HEK293 (cell line): ENCODE data around the gene PKP2.

Source experiments
- EGR2 ChIP-seq: fragments of 450-650 bp; formaldehyde crosslinking; IDR thresholded peaks from 2 replicates; pipeline ENCODE4 v1.5.1; 2016; ENCODE audit warnings: low read depth, missing biosample characterization, missing genetic modification characterization
- GLI2 ChIP-seq: fragments of 450-650 bp; formaldehyde crosslinking; IDR thresholded peaks from 2 replicates; pipeline ENCODE4; 2017; ENCODE audit warnings: missing biosample characterization, missing genetic modification characterization, low read depth, borderline replicate concordance
- INSM2 ChIP-seq: fragments of 450-650 bp; formaldehyde crosslinking; IDR thresholded peaks from 2 replicates; pipeline ENCODE4 v1.5.1; 2016; ENCODE audit warnings: missing biosample characterization, missing genetic modification characterization
- PRDM1 ChIP-seq: fragments of 450-650 bp; formaldehyde crosslinking; IDR thresholded peaks from 2 replicates; pipeline ENCODE4; 2016; ENCODE audit warnings: missing biosample characterization, missing genetic modification characterization
- SP2 ChIP-seq: fragments of 450-650 bp; formaldehyde crosslinking; IDR thresholded peaks from 2 replicates; pipeline ENCODE4 v1.5.1; 2016; ENCODE audit warnings: missing biosample characterization, missing genetic modification characterization
- SP3 ChIP-seq: fragments of 450-650 bp; formaldehyde crosslinking; IDR thresholded peaks from 2 replicates; pipeline ENCODE4 v1.5.1; 2016; ENCODE audit warnings: missing biosample characterization, missing genetic modification characterization
- WT1 ChIP-seq: fragments of 450-650 bp; formaldehyde crosslinking; IDR thresholded peaks from 2 replicates; pipeline ENCODE4 v1.5.1; 2016; ENCODE audit warnings: missing biosample characterization, missing genetic modification characterization
- ZBTB21 ChIP-seq: fragments of 450-650 bp; formaldehyde crosslinking; IDR thresholded peaks from 2 replicates; pipeline ENCODE4 v1.5.1; 2017; ENCODE audit warnings: missing biosample characterization, missing genetic modification characterization
- ZBTB26 ChIP-seq: fragments of 450-650 bp; formaldehyde crosslinking; optimal IDR thresholded peaks from 2 replicates; pipeline ENCODE3; 2016; ENCODE audit warnings: missing biosample characterization, mild to moderate bottlenecking, missing genetic modification characterization
- ZBTB48 ChIP-seq: fragments of 450-650 bp; formaldehyde crosslinking; IDR thresholded peaks from 2 replicates; pipeline ENCODE4 v1.5.1; 2016; ENCODE audit warnings: missing biosample characterization, missing genetic modification characterization
- ZBTB8A ChIP-seq: fragments of 450-650 bp; formaldehyde crosslinking; IDR thresholded peaks from 2 replicates; pipeline ENCODE4 v1.5.1; 2016; ENCODE audit warnings: missing biosample characterization, missing genetic modification characterization
- ZEB2 ChIP-seq: fragments of 450-650 bp; formaldehyde crosslinking; IDR thresholded peaks from 2 replicates; pipeline ENCODE4 v1.5.1; 2016; ENCODE audit warnings: missing biosample characterization, missing genetic modification characterization
- ZFP41 ChIP-seq: fragments of 450-650 bp; formaldehyde crosslinking; IDR thresholded peaks from 2 replicates; pipeline ENCODE4 v1.5.1; 2016; ENCODE audit warnings: missing biosample characterization, missing genetic modification characterization, borderline replicate concordance
- ZNF121 ChIP-seq: fragments of 450-650 bp; formaldehyde crosslinking; IDR thresholded peaks from 2 replicates; pipeline ENCODE4 v1.5.1; 2016; ENCODE audit warnings: missing biosample characterization, missing genetic modification characterization
- ZNF146 ChIP-seq: fragments of 450-650 bp; formaldehyde crosslinking; IDR thresholded peaks from 2 replicates; pipeline ENCODE4 v1.5.1; 2016; ENCODE audit warnings: missing biosample characterization, missing genetic modification characterization
- ZNF202 ChIP-seq: fragments of 450-650 bp; formaldehyde crosslinking; IDR thresholded peaks from 2 replicates; pipeline ENCODE4 v1.5.1; 2016; ENCODE audit warnings: missing biosample characterization, missing genetic modification characterization, borderline replicate concordance
- ZNF248 ChIP-seq: fragments of 450-650 bp; formaldehyde crosslinking; IDR thresholded peaks from 2 replicates; pipeline ENCODE4 v1.5.1; 2017; ENCODE audit warnings: missing biosample characterization, missing genetic modification characterization
- ZNF274 ChIP-seq, 2 experiments: fragments of 200-500 bp in 1 of 2; fragments of 450-650 bp in 1 of 2; sonication (Bioruptor generic) in 1 of 2; formaldehyde crosslinking in 1 of 2; IDR thresholded peaks; 2 replicates each; pipeline versions ENCODE4 v1.5.1 to v1.6.1; 2014 to 2016; ENCODE audit warnings: borderline replicate concordance in 1 of 2, inconsistent platforms in 1 of 2, low read length in 1 of 2, missing biosample characterization in 1 of 2, missing genetic modification characterization in 1 of 2
- ZNF280D ChIP-seq: fragments of 450-650 bp; formaldehyde crosslinking; IDR thresholded peaks from 2 replicates; pipeline ENCODE4 v1.5.1; 2016; ENCODE audit warnings: missing biosample characterization, missing genetic modification characterization
- ZNF341 ChIP-seq: fragments of 450-650 bp; formaldehyde crosslinking; IDR thresholded peaks from 2 replicates; pipeline ENCODE4; 2016; ENCODE audit warnings: low read depth, missing biosample characterization, missing genetic modification characterization
- ZNF366 ChIP-seq: fragments of 450-650 bp; formaldehyde crosslinking; conservative IDR thresholded peaks from 2 replicates; pipeline ENCODE4 v1.5.1; 2016; ENCODE audit warnings: missing biosample characterization, missing genetic modification characterization
- ZNF398 ChIP-seq: fragments of 450-650 bp; formaldehyde crosslinking; IDR thresholded peaks from 2 replicates; pipeline ENCODE4 v1.5.1; 2017; ENCODE audit warnings: missing biosample characterization, missing genetic modification characterization
- ZNF514 ChIP-seq: fragments of 450-650 bp; formaldehyde crosslinking; IDR thresholded peaks from 2 replicates; pipeline ENCODE4 v1.5.1; 2016; ENCODE audit warnings: missing biosample characterization, missing genetic modification characterization
- ZNF555 ChIP-seq: fragments of 450-650 bp; formaldehyde crosslinking; conservative IDR thresholded peaks from 2 replicates; pipeline ENCODE4 v1.5.1; 2017; ENCODE audit warnings: missing biosample characterization, mild to moderate bottlenecking, missing genetic modification characterization, inconsistent platforms
- ZNF580 ChIP-seq: fragments of 450-650 bp; formaldehyde crosslinking; IDR thresholded peaks from 2 replicates; pipeline ENCODE4 v1.5.1; 2016; ENCODE audit warnings: missing biosample characterization, missing genetic modification characterization
- ZNF623 ChIP-seq: fragments of 450-650 bp; formaldehyde crosslinking; IDR thresholded peaks from 2 replicates; pipeline ENCODE4 v1.5.1; 2016; ENCODE audit warnings: missing biosample characterization, missing genetic modification characterization
- ZNF626 ChIP-seq: fragments of 450-650 bp; sonication (Bioruptor Pico); formaldehyde crosslinking; IDR thresholded peaks from 2 replicates; pipeline ENCODE4 v1.5.1; 2018; ENCODE audit warnings: missing biosample characterization, missing genetic modification characterization, inconsistent platforms
- ZSCAN30 ChIP-seq: fragments of 450-650 bp; IDR thresholded peaks from 2 replicates; pipeline ENCODE4 v1.5.1; 2018; ENCODE audit warnings: missing biosample characterization, mild to moderate bottlenecking, missing genetic modification characterization, moderate library complexity
- ZXDB ChIP-seq: fragments of 450-650 bp; formaldehyde crosslinking; IDR thresholded peaks from 2 replicates; pipeline ENCODE4 v1.5.1; 2016; ENCODE audit warnings: missing biosample characterization, missing genetic modification characterization
- TF ChIP-seq, protein P1 (sequence below): fragments of 450-650 bp; formaldehyde crosslinking; IDR thresholded peaks from 2 replicates; pipeline ENCODE4 v1.5.1; 2016; ENCODE audit warnings: missing biosample characterization, missing genetic modification characterization

PKP2 gene

GRCh38 chr12:32895688-32896431 lies 717 bp downstream of the PKP2 start (continued):
- TF ChIP-seq ZNF398 (tag by site-specific recombination) (peak; percentile 67), ZNF580 (no peak), SP3 (tag by site-specific recombination) (peak; percentile 60), ZBTB8A (0 out of 2 replicates have a peak, but pooled peaks have one; percentile 8), ZFP41 (tag by site-specific recombination) (no peak), ZNF366 (tag by site-specific recombination) (peak; percentile 25; the same call in 1 of the 2 replicates), ZNF121 (tag by site-specific recombination) (no peak), ZNF341 (tag by site-specific recombination) (peak; percentile 68), PRDM1 (peak; percentile 31; the same call in 1 of the 2 replicates), EGR2 (tag by site-specific recombination) (0 out of 2 replicates have a peak, but pooled peaks have one; percentile 16), GLI2 (tag by site-specific recombination) (no peak), ZNF514 (no peak), ZNF202 (tag by site-specific recombination) (no peak), ZBTB48 (tag by site-specific recombination) (peak; percentile 94), ZEB2 (tag by site-specific recombination) (peak; percentile 28), ZNF280D (tag by site-specific recombination) (no peak), SP2 (tag by site-specific recombination) (peak; percentile 31), ZBTB26 (tag by site-specific recombination) (peak; percentile 20), ZNF146 (tag by site-specific recombination) (no peak), ZNF274 (IDR thresholded peaks at IDR 0.05; ENCODE audit: low read length) (no peak), ZNF274 (tag by site-specific recombination; IDR thresholded peaks at IDR 0.05; ENCODE audit: borderline replicate concordance) (no peak), INSM2 (tag by site-specific recombination) (no peak), ZSCAN30 (tag by site-specific recombination) (no peak), WT1 (tag by site-specific recombination) (no peak), ZNF555 (no peak), ZBTB21 (tag by site-specific recombination) (no peak), ZNF623 (no peak), ZXDB (tag by site-specific recombination) (no peak), ZNF626 (no peak), ZNF248 (tag by site-specific recombination) (no peak)
- TF ChIP-seq, protein P1, sequence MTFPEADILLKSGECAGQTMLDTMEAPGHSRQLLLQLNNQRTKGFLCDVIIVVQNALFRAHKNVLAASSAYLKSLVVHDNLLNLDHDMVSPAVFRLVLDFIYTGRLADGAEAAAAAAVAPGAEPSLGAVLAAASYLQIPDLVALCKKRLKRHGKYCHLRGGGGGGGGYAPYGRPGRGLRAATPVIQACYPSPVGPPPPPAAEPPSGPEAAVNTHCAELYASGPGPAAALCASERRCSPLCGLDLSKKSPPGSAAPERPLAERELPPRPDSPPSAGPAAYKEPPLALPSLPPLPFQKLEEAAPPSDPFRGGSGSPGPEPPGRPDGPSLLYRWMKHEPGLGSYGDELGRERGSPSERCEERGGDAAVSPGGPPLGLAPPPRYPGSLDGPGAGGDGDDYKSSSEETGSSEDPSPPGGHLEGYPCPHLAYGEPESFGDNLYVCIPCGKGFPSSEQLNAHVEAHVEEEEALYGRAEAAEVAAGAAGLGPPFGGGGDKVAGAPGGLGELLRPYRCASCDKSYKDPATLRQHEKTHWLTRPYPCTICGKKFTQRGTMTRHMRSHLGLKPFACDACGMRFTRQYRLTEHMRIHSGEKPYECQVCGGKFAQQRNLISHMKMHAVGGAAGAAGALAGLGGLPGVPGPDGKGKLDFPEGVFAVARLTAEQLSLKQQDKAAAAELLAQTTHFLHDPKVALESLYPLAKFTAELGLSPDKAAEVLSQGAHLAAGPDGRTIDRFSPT (tag by site-specific recombination), result no peak
